Activated CD4-positive, alpha-beta T cell treated with anti-CD3 and anti-CD28 coated beads for 36 hours (primary cell): ENCODE data around the gene TBK1. TPM values are rescaled to one million over a fixed set of nuclear protein-coding genes. Genes with fewer than 3 reads are reported as not detected.
A peak's percentile ranks its signal among the peaks of the same experiment; 100 is the strongest.

ENCODE experiments used
- ATAC-seq: fragments of 200-7000 bp; cut with Tn5 transposase; one replicate; pipeline ENCODE4 v1.10.0; 2021; ENCODE audit warnings: mild to moderate bottlenecking, moderate library complexity
- CTCF ChIA-PET: fragments of 350-600 bp; sonication (Branson Sonifier 250); formaldehyde crosslinking; loops from one replicate; lab custom pipeline; 2021; ENCODE audit warnings: antibody characterized with exemption; lab: Charles Lee
- POLR2A ChIA-PET: fragments of 350-600 bp; sonication (Branson Sonifier 250); formaldehyde crosslinking; loops from one replicate; lab custom pipeline; 2021; ENCODE audit warnings: antibody characterized with exemption, inconsistent platforms; lab: Charles Lee
- DNase-seq: peaks from one replicate; pipeline ENCODE4 v3.0.0-alpha.2; 2020
- H3K27ac Mint-ChIP-seq: one replicate; pipeline ENCODE4 v1.8.0; 2021; ENCODE audit warnings: mixed read lengths
- H3K27me3 Mint-ChIP-seq: one replicate; pipeline ENCODE4 v1.8.0; 2021; ENCODE audit warnings: mixed read lengths
- H3K36me3 Mint-ChIP-seq: one replicate; pipeline ENCODE4 v1.8.0; 2021; ENCODE audit warnings: low read depth, mixed read lengths
- H3K4me1 Mint-ChIP-seq: one replicate; pipeline ENCODE4 v1.8.0; 2021; ENCODE audit warnings: mixed read lengths
- H3K4me3 Mint-ChIP-seq: one replicate; pipeline ENCODE4 v1.8.0; 2021; ENCODE audit warnings: mild to moderate bottlenecking, moderate library complexity, mixed read lengths
- H3K9me3 Mint-ChIP-seq: one replicate; pipeline ENCODE4 v1.8.0; 2021; ENCODE audit warnings: low read depth, mixed read lengths
- intact Hi-C, 2 experiments: fragments of 100-400 bp; cut with DNase I in 1 of 2; cut with micrococcal nuclease in 1 of 2; formaldehyde crosslinking; loops; one replicate each; pipeline versions ENCODE4 v1.14.2 to v1.15.1; 2022 to 2024; cut with DNase I, micrococcal nuclease
- total RNA-seq, 2 experiments: library from RNA; stranded (reverse); gene quantifications; one replicate each; pipeline ENCODE4 v1.2.3, GENCODE V29; 2021

The TBK1 gene
- total RNA-seq, 2 experiments from 2014 or later: 14.0 to 15.4 TPM

DNA sequence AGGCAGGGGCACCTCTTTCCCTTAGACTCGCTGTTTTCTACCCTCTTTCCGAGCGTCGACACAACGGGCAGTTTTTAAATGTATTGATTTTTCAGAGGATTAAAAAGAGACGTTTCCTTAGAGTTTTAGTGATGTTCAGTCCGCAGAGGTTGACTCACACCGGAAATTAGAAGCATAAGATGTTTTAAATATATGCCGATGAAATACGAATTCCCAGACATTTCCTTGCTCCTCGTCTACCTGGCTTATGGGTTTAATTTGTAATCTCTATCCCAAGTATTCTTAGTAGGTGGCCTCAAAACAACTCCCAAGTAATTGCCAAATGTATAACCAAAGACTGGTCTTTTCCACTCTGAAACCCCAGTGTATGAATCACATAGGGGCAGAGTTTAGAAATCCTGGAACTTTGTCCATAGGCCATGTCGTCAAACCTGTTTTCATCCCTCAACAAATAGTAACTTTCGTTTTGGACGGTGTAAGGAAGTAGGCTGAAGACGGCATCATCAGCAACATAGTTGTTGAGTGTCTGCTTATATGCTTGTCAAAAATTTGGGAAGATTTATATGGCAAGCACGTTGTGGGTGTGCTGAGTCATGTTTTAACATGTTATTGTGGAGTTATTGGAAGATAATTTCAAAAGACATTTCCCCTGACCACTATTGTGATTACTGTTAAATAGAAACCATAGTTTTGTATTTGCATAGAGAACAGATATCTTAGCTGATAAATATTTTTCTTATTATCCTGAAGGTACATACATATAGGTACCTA is 824 bp downstream of the TBK1 start:
- ChIA-PET CTCF (no interaction called here), POLR2A (no interaction called here)
- Mint-ChIP-seq H3K4me1 (peaks cover 48% of the 10 kb centered on the region), H3K9me3 (no peaks in the 10 kb centered on the region), H3K4me3 (peak overlapping the region; percentile 89), H3K27me3 (no peaks in the 10 kb centered on the region), H3K36me3 (peaks cover 28% of the 10 kb centered on the region), H3K27ac (peak overlapping the region; percentile 98)
- ATAC-seq (peak; percentile 22), DNase-seq (no peak)
- intact Hi-C loops: loop anchor here (1.0 to 5.0 kb wide), 7 partner anchors 48 to 670 kb away; partner anchors contain the start of genes XPOT (in 2 of the 2) and KICS2 (in 1 of the 2)

- H3K27me3 Mint-ChIP-seq: no peaks in the 10 kb centered on the region
- peak overlapping the region; percentile 89 for H3K27ac Mint-ChIP-seq
- H3K4me3 Mint-ChIP-seq: no peak overlapping the region
- H3K9me3 Mint-ChIP-seq: no peaks in the 10 kb centered on the region
- DNase-seq: no peak
- intact Hi-C loops: loop anchor here in 1 of 2 experiments (5.0 kb wide), 2 partner anchors 37 to 157 kb away; partner anchors contain the start of gene RASSF3
- H3K36me3 Mint-ChIP-seq: peaks cover 26% of the 10 kb centered on the region
- peaks cover 56% of the 10 kb centered on the region for H3K4me1 Mint-ChIP-seq
- ChIA-PET POLR2A (no interaction called here), CTCF (interaction anchor here (0.9 kb wide), 1 partner anchor 63 kb away, joined by 3 read pairs; no protein-coding TSS in a partner anchor)
- ATAC-seq: no peak
These were observed 3.6 kb downstream of the TBK1 start for GRCh38 chr12:64455506-64455905.

DNA sequence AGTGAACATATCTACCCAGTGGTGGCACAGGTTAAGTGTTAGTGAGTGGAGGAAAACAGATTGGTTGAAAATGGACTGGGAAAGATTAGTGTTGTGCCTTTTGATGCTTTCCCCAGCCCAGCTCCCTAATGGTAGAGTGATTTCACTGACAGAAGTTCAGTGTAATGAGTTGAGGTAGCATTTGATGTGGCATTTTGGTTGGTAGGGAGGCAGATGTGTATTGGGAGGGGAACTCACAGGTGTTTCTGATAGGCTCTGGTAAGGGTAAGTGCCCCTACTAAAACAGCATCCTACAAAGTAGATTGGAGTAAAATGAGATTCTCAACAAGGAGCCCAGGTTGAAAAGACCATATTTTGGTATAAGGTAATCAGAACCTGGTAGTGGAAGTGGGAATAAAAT is 4.2 kb downstream of the TBK1 start:
- DNase-seq (no peak), ATAC-seq (no peak)
- CTCF ChIA-PET: interaction anchor here (0.9 to 1.3 kb wide), 2 partner anchors 11 to 62 kb away, joined by 3 read pairs; no protein-coding TSS in a partner anchor
- intact Hi-C loops: loop anchor here (2.0 to 5.0 kb wide), 3 partner anchors 35 to 156 kb away; partner anchors contain the start of gene RASSF3 (in 1 of the 2)
- H3K4me1 Mint-ChIP-seq: peaks cover 50% of the 10 kb centered on the region
- H3K9me3 Mint-ChIP-seq: no peaks in the 10 kb centered on the region
- H3K36me3 Mint-ChIP-seq: peaks cover 28% of the 10 kb centered on the region
- peak overlapping the region; percentile 89 for H3K27ac Mint-ChIP-seq
- no peaks in the 10 kb centered on the region for H3K27me3 Mint-ChIP-seq
- no peak overlapping the region for H3K4me3 Mint-ChIP-seq
- POLR2A ChIA-PET: no interaction called here

DNA sequence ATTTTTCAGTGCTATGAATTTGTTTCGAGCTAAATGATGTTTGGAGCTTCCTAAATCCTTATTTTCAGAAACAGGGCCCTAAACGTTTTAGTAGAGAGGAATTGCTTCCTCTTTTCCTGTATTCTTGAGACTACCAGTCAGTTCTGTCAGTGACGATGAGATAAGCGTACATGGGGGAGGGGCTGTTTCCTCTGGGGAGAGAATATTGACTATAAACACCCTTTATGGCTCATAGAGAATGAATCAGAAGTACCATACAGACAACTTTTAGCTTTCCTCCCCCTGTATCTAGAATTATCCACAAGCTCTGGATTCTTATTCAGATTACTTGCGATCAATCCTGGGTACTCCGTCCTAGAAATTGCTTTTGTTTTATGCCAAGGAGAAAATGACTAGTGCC is 5.1 kb downstream of the TBK1 start:
- DNase-seq (peak; percentile 66), ATAC-seq (peak; percentile 40)
- peaks cover 46% of the 10 kb centered on the region for H3K4me1 Mint-ChIP-seq
- H3K27ac Mint-ChIP-seq: peak overlapping the region; percentile 86
- ChIA-PET POLR2A (no interaction called here), CTCF (interaction anchor here (0.6 to 1.3 kb wide), 4 partner anchors 12 to 289 kb away, joined by 3 to 4 read pairs (median 3); no protein-coding TSS in a partner anchor)
- intact Hi-C loops: loop anchor here (2.0 to 5.0 kb wide), 3 partner anchors 34 to 155 kb away; partner anchors contain the start of gene RASSF3 (in 1 of the 2)
- H3K4me3 Mint-ChIP-seq: no peak overlapping the region
- no peaks in the 10 kb centered on the region for H3K27me3 Mint-ChIP-seq
- H3K36me3 Mint-ChIP-seq: peaks cover 28% of the 10 kb centered on the region
- H3K9me3 Mint-ChIP-seq: no peaks in the 10 kb centered on the region

DNA sequence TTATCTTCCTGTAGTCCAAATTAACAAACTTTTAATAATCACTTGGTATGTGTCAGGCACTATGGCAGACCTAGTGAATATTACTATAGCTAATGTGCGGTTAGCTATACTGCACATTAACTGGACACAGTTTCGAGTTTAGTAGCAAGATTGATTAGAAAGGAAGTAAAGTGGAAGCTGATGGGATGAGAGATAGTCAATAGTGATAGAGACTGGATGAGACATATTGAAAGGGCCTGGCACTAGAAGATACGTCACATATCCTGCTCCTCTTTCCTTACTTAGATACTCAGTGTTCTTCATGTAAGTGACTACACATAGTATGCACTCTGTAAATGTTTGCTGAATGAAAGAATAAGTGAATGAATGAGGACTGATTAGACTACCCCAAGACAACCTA is 5.5 kb downstream of the TBK1 start:
- Mint-ChIP-seq H3K27me3 (no peaks in the 10 kb centered on the region), H3K4me3 (no peak overlapping the region), H3K36me3 (peaks cover 27% of the 10 kb centered on the region), H3K27ac (peak overlapping the region; percentile 86), H3K9me3 (no peaks in the 10 kb centered on the region), H3K4me1 (peaks cover 46% of the 10 kb centered on the region)
- DNase-seq (no peak), ATAC-seq (peak; percentile 39)
- intact Hi-C loops: loop anchor here (2.0 to 5.0 kb wide), 3 partner anchors 33 to 155 kb away; partner anchors contain the start of gene RASSF3 (in 1 of the 2)
- ChIA-PET POLR2A (no interaction called here), CTCF (interaction anchor here (0.6 to 1.3 kb wide), 4 partner anchors 12 to 289 kb away, joined by 3 to 4 read pairs (median 3); no protein-coding TSS in a partner anchor)

DNA sequence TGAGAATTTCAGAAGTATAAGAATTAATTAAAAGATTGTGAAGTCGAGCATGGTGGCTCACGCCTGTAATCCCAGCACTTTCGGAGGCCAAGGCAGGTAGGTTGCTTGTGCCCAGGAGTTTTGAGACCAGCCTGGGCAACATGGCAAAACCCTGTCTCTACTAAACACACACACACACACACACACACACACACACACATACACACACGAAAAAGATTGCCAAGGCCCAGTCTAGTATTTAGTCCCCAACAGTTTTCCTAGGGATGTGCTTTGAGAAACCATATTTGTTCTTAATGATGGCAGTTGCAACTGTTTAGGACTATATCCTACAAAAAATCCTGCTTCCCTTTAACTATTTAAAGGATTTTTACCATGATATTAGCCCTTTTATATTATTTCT is 6.0 kb downstream of the TBK1 start:
- ATAC-seq: no peak
- no peak for DNase-seq
- H3K9me3 Mint-ChIP-seq: no peaks in the 10 kb centered on the region
- no peaks in the 10 kb centered on the region for H3K27me3 Mint-ChIP-seq
- intact Hi-C loops: loop anchor here (2.0 to 5.0 kb wide), 3 partner anchors 33 to 154 kb away; partner anchors contain the start of gene RASSF3 (in 1 of the 2)
- H3K27ac Mint-ChIP-seq: peak overlapping the region; percentile 86
- POLR2A ChIA-PET: no interaction called here
- H3K4me3 Mint-ChIP-seq: no peak overlapping the region
- CTCF ChIA-PET: no interaction called here
- H3K36me3 Mint-ChIP-seq: peaks cover 25% of the 10 kb centered on the region
- H3K4me1 Mint-ChIP-seq: peaks cover 43% of the 10 kb centered on the region

GRCh38 chr12:64459394-64459891 is 7.5 kb downstream of the TBK1 start:
- peaks cover 30% of the 10 kb centered on the region for H3K36me3 Mint-ChIP-seq

GRCh38 chr12:64461634-64462414 is 9.9 kb downstream of the TBK1 start:
- DNase-seq: peak; percentile 13
- CTCF ChIA-PET: interaction anchor here (0.6 kb wide), 1 partner anchor 1840 kb away, joined by 3 read pairs; the partner anchor contains the start of gene HELB
- H3K27me3 Mint-ChIP-seq: no peaks in the 10 kb centered on the region
- intact Hi-C loops: no loop called here
- peak; percentile 34 for ATAC-seq
- no peak overlapping the region for H3K27ac Mint-ChIP-seq
- no peak overlapping the region for H3K4me3 Mint-ChIP-seq
- H3K36me3 Mint-ChIP-seq: peaks cover 35% of the 10 kb centered on the region
- no peaks in the 10 kb centered on the region for H3K9me3 Mint-ChIP-seq
- POLR2A ChIA-PET: no interaction called here
- peaks cover 22% of the 10 kb centered on the region for H3K4me1 Mint-ChIP-seq

More at GRCh38 chr12:64459394-64459891, 7.5 kb downstream of the TBK1 start:
- peak overlapping the region; percentile 70 for H3K4me3 Mint-ChIP-seq
- intact Hi-C loops: loop anchor here in 1 of 2 experiments (5.0 kb wide), 2 partner anchors 33 to 153 kb away; partner anchors contain the start of gene RASSF3
- DNase-seq: peak; percentile 21
- ChIA-PET POLR2A (no interaction called here), CTCF (interaction anchor here (0.6 kb wide), 1 partner anchor 14 kb away, joined by 3 read pairs; no protein-coding TSS in a partner anchor)
- H3K27me3 Mint-ChIP-seq: no peaks in the 10 kb centered on the region
- peaks cover 35% of the 10 kb centered on the region for H3K4me1 Mint-ChIP-seq
- ATAC-seq: no peak
- H3K27ac Mint-ChIP-seq: peak overlapping the region; percentile 97
- H3K9me3 Mint-ChIP-seq: no peaks in the 10 kb centered on the region

- ChIA-PET CTCF (no interaction called here), POLR2A (interaction anchor here (0.5 kb wide), 1 partner anchor 58 kb away, joined by 3 read pairs; no protein-coding TSS in a partner anchor)
- Mint-ChIP-seq H3K9me3 (no peaks in the 10 kb centered on the region), H3K27ac (no peak overlapping the region), H3K4me3 (no peak overlapping the region), H3K27me3 (no peaks in the 10 kb centered on the region), H3K4me1 (no peaks in the 10 kb centered on the region), H3K36me3 (peaks cover 24% of the 10 kb centered on the region)
- intact Hi-C loops: no loop called here
- DNase-seq (no peak), ATAC-seq (no peak)
These were observed 14.3 kb downstream of the TBK1 start for GRCh38 chr12:64466178-64466577.

DNA sequence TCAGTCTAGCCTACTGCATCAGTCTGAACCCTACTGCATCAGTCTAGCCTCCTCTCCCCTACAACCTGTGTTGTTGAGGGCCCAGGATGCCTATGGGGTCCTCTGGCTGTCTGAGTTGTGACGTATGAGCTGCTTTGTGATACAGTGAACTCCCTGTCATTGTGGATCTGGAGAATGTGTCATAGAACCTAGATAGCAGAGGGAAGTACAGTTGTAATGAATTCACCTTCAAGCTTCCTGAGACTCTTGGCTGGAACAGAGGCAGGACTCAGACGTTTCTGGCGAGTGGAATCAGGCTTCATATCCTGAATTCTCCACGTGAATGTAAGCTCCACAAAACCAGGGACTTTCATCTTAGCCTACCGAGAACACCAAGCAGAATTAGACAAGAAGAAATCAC is 17.0 kb downstream of the TBK1 start:
- DNase-seq (no peak), ATAC-seq (no peak)
- ChIA-PET POLR2A (no interaction called here), CTCF (interaction anchor here (0.7 kb wide), 1 partner anchor 75 kb away, joined by 6 read pairs; no protein-coding TSS in a partner anchor)
- intact Hi-C loops: no loop called here
- Mint-ChIP-seq H3K4me1 (no peaks in the 10 kb centered on the region), H3K9me3 (no peaks in the 10 kb centered on the region), H3K36me3 (peaks cover 42% of the 10 kb centered on the region), H3K4me3 (no peak overlapping the region), H3K27ac (no peak overlapping the region), H3K27me3 (no peaks in the 10 kb centered on the region)
